Fibroblast of villous mesenchyme (primary cell): Measurements from ENCODE around the gene C3orf62. TPM values are rescaled to one million over a fixed set of nuclear protein-coding genes. Genes with fewer than 3 reads are reported as not detected.

ENCODE experiments used
- DNase-seq: peaks from one replicate; pipeline ENCODE4 v3.0.0-alpha.2; 2010; ENCODE audit warnings: low read depth
- H3K4me3 ChIP-seq: 2 replicates; pipeline ENCODE4 v1.5.1; 2011; ENCODE audit warnings: low read depth, mild to moderate bottlenecking, low read length
- CTCF ChIP-seq: IDR thresholded peaks from 2 replicates; pipeline ENCODE4 v1.5.1; 2012; ENCODE audit warnings: low read depth, mild to moderate bottlenecking, low read length; ENCODE audit not compliant: insufficient read depth
- total RNA-seq: library from RNA; depleted of rRNA; stranded (reverse); fragments of >200 nt; gene quantifications from 2 replicates; pipeline ENCODE4 v1.2.3, GENCODE V29; 2012

The C3orf62 gene
- total RNA-seq, 1 donor, result 1.3 TPM

GRCh38 chr3:49269443-49270155, 7.4 kb downstream of the C3orf62 start:
- no peak for TF ChIP-seq CTCF
- DNase-seq, result no peak
- H3K4me3 ChIP-seq, result no peak overlapping the region

- DNase-seq, result peak; percentile 40
- TF ChIP-seq CTCF, result no peak
- H3K4me3 ChIP-seq, result no peak overlapping the region
Measured at GRCh38 chr3:49266410-49267095, 10.5 kb downstream of the C3orf62 start.

GRCh38 chr3:49265661-49266386, 11.2 kb downstream of the C3orf62 start:
- no peak for DNase-seq
- no peak overlapping the region for H3K4me3 ChIP-seq
- no peak for TF ChIP-seq CTCF

GRCh38 chr3:49263159-49263889, 13.7 kb downstream of the C3orf62 start:
- DNase-seq, result peak; percentile 29
- no peak for TF ChIP-seq CTCF
- no peak overlapping the region for H3K4me3 ChIP-seq

- no peak for TF ChIP-seq CTCF
- H3K4me3 ChIP-seq, result no peak overlapping the region
- peak; percentile 71 for DNase-seq
Measured at GRCh38 chr3:49260806-49261324, 16.2 kb downstream of the C3orf62 start.

- H3K4me3 ChIP-seq, result no peak overlapping the region
- TF ChIP-seq CTCF, result no peak
- no peak for DNase-seq
Measured at GRCh38 chr3:49257187-49257586, 19.8 kb downstream of the C3orf62 start.
